ENCODE data around the gene NOSTRIN.
"Not testable (repeated sequence)": the region's sequence is repeated elsewhere in the genome, so short reads cannot be mapped to it uniquely, and the experiment has no call there.

The NOSTRIN gene

DNA sequence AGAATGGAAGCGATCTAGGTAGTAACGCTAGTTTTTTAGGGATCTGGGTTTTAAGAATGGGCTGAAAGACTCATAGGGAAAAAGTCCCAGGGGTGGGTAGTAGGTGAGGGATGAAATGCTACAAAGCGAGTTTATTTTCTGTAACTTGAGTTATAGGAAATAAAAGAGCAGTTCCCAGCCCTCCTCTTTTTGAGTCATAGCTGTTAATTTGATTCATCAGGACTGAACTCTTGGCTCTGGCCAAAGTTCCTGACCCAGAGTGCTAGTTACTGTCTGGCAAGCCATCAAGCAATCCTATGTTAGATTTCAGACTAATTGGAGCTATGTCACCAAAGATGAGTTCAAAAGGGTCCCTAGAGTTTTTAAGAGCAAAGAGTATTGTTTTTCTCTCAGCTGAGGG is 17.4 kb upstream of the NOSTRIN start:
- Mint-ChIP-seq H3K4me1 (peaks cover 5% of the 10 kb centered on the region), H3K36me3 (ENCODE audit: low read depth) (no peaks in the 10 kb centered on the region), H3K27ac (no peak overlapping the region), H3K9me3 (no peaks in the 10 kb centered on the region), H3K27me3 (ENCODE audit: low read depth, poor library complexity) (peaks cover 6% of the 10 kb centered on the region), H3K4me3 (no peak overlapping the region)
- TF ChIP-seq, protein P1, sequence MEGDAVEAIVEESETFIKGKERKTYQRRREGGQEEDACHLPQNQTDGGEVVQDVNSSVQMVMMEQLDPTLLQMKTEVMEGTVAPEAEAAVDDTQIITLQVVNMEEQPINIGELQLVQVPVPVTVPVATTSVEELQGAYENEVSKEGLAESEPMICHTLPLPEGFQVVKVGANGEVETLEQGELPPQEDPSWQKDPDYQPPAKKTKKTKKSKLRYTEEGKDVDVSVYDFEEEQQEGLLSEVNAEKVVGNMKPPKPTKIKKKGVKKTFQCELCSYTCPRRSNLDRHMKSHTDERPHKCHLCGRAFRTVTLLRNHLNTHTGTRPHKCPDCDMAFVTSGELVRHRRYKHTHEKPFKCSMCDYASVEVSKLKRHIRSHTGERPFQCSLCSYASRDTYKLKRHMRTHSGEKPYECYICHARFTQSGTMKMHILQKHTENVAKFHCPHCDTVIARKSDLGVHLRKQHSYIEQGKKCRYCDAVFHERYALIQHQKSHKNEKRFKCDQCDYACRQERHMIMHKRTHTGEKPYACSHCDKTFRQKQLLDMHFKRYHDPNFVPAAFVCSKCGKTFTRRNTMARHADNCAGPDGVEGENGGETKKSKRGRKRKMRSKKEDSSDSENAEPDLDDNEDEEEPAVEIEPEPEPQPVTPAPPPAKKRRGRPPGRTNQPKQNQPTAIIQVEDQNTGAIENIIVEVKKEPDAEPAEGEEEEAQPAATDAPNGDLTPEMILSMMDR (IDR thresholded peaks at IDR 0.05), result no peak
- no peak for DNase-seq

DNA sequence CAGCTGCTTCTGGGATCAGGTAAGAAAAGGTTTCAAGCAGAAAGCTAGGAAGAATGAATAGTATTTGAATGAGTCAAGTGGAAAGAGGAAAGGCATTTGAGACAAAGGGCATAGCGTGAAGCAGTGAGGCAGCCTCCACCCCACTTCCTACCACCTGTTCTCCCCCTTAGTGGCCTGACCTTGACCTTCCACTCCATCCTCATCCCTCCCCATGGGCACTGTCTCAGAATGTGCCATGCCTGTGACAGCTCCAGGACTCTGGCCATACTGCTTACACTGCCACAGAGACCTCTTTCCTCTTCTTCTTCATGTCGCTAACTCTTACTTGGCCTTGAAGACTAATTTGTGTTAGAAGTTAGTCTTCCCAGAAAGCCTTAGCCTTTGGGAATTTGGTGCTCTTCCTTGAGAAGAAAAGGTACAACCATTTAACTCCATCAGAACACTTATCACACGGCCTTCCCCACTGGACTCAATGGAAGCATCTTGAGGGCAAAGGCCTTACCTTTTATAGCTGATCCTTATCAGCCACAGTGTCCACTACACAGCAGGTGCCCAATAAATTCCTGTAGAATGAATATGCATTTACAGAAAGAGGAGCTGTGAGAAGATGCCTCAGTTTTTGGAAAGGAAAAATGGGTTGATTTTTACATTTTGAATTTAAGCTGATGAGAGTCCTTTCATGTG is 15.2 kb upstream of the NOSTRIN start:
- TF ChIP-seq, protein P1 (IDR thresholded peaks at IDR 0.05), result no peak

DNA sequence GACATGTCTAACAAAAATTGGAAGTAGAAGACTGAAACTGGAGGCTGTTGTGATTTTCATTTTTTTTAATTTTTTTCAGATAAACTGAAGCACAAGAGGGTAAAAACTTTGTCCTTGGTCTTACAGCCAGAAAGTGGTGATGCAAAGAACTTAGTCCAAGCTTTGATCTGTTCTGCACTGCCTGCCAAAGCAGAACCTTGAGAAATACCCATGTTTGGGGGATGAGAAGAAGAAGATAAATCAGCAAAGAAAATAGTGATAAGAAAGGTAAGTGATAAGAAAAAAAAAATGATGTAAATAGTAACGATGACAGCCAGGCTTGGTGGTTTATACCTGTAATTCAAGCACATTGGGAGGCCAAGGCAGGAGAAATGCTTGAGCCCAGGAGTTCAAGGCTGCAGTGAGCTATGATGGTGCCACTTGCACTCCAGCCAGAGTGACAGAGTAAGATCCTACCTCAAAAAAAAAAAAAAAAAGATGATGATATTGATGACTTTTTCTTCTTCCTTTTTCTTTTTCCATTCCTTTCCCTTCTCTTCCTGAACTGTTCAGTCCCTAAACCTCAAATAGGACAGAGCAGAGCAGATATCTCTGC is 14.6 kb upstream of the NOSTRIN start:
- Mint-ChIP-seq H3K9me3 (no peaks in the 10 kb centered on the region), H3K36me3 (ENCODE audit: low read depth) (no peaks in the 10 kb centered on the region), H3K4me3 (no peak overlapping the region)

More for the DNA sequence above, 15.2 kb upstream of the NOSTRIN start:
- peaks cover 5% of the 10 kb centered on the region for H3K4me1 Mint-ChIP-seq
- no peak for DNase-seq
- no peak overlapping the region for H3K4me3 Mint-ChIP-seq
- no peaks in the 10 kb centered on the region for H3K36me3 Mint-ChIP-seq (ENCODE audit: low read depth)
- no peaks in the 10 kb centered on the region for H3K9me3 Mint-ChIP-seq
- H3K27me3 Mint-ChIP-seq (ENCODE audit: low read depth, poor library complexity), result peaks cover 6% of the 10 kb centered on the region
- H3K27ac Mint-ChIP-seq, result no peak overlapping the region

DNA sequence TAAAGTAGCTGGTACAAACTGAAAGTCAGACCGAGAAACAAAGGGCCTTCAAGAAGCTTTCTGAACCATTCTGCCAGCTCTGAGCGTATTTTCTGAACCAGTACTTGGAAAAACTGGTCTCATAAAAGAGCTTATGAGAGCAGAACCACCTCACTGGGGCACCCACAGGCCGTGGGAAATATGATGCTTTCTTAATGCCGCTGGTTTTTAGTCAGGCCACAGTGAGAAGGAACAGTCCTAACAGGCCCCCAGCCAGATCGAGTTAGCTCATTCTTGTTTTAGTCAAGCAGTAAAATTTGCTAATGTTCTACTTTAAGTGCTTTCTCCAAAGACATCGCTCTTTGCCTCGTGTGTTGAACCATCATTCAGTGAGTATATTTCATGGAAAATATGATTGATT is 12.7 kb upstream of the NOSTRIN start:
- Mint-ChIP-seq H3K9me3 (no peaks in the 10 kb centered on the region), H3K27ac (no peak overlapping the region), H3K36me3 (ENCODE audit: low read depth) (no peaks in the 10 kb centered on the region), H3K4me3 (no peak overlapping the region), H3K27me3 (ENCODE audit: low read depth, poor library complexity) (peaks cover 8% of the 10 kb centered on the region), H3K4me1 (no peaks in the 10 kb centered on the region)
- TF ChIP-seq, protein P1 (IDR thresholded peaks at IDR 0.05), result no peak
- no peak for DNase-seq

More for the DNA sequence above, 14.6 kb upstream of the NOSTRIN start:
- TF ChIP-seq, protein P1 (IDR thresholded peaks at IDR 0.05), result no peak
- Mint-ChIP-seq H3K27ac (no peak overlapping the region), H3K27me3 (ENCODE audit: low read depth, poor library complexity) (peaks cover 6% of the 10 kb centered on the region), H3K4me1 (no peaks in the 10 kb centered on the region)
- DNase-seq, result no peak

DNA sequence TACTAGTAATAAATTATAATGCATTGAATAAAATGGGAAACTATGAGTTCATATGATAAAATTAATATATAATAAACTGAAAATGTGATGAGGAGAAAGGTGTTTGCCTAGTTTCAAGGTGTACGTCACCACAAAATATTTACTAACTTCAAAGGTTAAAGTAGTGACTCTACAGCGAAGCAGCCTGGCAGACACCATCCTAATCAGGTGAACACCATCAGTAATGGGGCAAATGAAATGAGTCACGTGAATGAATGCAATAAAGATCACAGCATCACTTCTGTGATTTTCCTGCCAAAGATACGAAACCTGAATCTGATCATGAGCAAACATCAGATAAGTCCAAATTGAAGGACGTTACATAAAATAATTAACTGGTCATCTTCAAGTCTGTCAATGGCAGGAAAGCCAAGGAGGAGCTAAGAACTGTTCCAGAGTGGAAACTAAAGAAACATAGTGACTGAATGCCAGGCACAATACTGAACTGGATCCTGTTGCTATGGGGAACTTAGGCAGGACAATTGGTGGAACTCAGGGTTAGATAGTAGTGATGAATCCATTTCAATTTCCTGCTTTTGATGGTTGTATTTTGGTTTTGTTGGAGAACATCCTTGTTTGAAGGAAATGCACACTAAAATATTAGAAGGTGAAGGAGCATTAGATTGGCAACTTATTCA is 12.1 kb upstream of the NOSTRIN start:
- H3K4me1 Mint-ChIP-seq, result no peaks in the 10 kb centered on the region
- no peak for DNase-seq
- H3K4me3 Mint-ChIP-seq, result no peak overlapping the region
- no peaks in the 10 kb centered on the region for H3K36me3 Mint-ChIP-seq (ENCODE audit: low read depth)
- H3K27me3 Mint-ChIP-seq (ENCODE audit: low read depth, poor library complexity), result peaks cover 8% of the 10 kb centered on the region
- no peaks in the 10 kb centered on the region for H3K9me3 Mint-ChIP-seq
- no peak overlapping the region for H3K27ac Mint-ChIP-seq
- TF ChIP-seq, protein P1 (IDR thresholded peaks at IDR 0.05), result no peak

DNA sequence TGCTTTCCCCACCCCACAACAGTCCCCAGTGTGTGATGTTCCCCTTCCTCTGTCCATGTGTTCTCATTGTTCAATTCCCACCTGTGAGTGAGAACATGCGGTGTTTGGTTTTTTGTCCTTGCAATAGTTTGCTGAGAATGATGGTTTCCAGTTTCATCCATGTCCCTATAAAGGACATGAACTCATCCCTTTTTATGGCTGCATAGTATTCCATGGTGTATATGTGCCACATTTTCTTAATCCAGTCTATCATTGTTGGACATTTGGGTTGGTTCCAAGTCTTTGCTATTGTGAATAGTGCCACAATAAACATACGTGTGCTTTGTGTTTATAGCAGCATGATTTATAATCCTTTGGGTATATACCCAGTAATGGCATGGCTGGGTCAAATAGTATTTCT is 11.3 kb upstream of the NOSTRIN start:
- not testable (repeated sequence) for H3K4me1 Mint-ChIP-seq; H3K9me3 Mint-ChIP-seq; H3K4me3 Mint-ChIP-seq; H3K36me3 Mint-ChIP-seq (ENCODE audit: low read depth); H3K27ac Mint-ChIP-seq; DNase-seq; H3K27me3 Mint-ChIP-seq (ENCODE audit: low read depth, poor library complexity)

Measured in nephron progenitor cell (in vitro differentiated cells).